ENCODE results near the gene DNAH17. TPM values are rescaled to one million over a fixed set of nuclear protein-coding genes. Genes with fewer than 3 reads are reported as not detected.

DNAH17 gene
- total RNA-seq, 1 experiment from 2014 or later = 0.13 TPM

DNA sequence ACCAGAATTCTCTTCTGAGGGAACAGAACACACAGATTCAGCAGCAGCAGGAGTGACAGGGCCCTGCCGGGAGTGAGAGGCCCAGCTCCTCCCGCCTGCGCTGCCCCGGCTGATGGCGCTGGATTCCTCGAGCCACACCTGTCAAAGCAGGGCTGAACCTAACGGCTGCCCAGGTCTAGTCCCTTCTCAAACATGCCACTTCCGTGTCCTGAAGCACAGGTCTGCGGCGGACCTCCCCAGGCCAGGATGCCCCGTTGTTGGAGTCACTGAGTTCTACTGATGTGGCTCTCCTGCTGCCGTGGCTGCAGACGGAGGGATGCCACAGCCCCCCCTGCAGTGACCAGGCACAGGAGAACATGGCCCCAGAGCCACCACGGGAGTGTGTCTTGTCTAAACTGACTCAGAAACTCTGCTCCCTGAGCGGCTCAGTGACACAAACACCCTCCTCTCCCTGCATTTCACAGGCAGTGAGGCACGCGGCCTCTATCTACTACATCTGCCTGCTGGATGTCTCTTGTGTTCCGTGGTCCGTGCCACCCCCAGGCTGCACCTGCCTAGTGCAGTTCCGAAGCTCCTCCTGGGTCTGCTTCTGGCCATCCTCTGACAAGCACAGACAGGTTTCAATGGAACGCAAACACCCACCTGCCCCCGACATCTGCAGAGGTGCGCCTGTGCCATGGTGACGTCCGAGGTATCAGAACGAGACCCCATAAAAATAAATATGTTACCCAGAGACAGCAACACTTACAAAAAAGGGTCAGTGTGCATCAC, 44.7 kb upstream of the DNAH17 start:
- Histone ChIP-seq H3K14ac (ENCODE audit: insufficient read depth, low read length) (no peak overlapping the region), H4K8ac (replicated peaks; ENCODE audit: insufficient read length, low read depth, low read length) (no peak overlapping the region), H3K23me2 (ENCODE audit: insufficient read length, low read depth, low read length, poor library complexity, severe bottlenecking) (no peaks in the 10 kb centered on the region), H2AFZ (ENCODE audit: low read length) (no peak overlapping the region), H3K23ac (ENCODE audit: insufficient read length, low read depth, low read length) (no peak overlapping the region), H2BK20ac (ENCODE audit: low read depth, low read length, poor library complexity, severe bottlenecking) (no peak overlapping the region), H3T11ph (ENCODE audit: low read length) (no peak overlapping the region), H3K9me3 (ENCODE audit: control insufficient read depth, low read depth, low read length) (no peaks in the 10 kb centered on the region), H3K4me2 (ENCODE audit: insufficient read depth, insufficient read length, low read length) (no peak overlapping the region), H4K5ac (ENCODE audit: insufficient read length, low read depth, low read length) (no peak overlapping the region), H2BK120ac (ENCODE audit: low read depth, low read length, poor library complexity, severe bottlenecking) (no peak overlapping the region), H3K79me2 (ENCODE audit: insufficient read depth, low read length) (no peaks in the 10 kb centered on the region), H2AK5ac (ENCODE audit: insufficient read length, low read length) (no peak overlapping the region), H2BK5ac (ENCODE audit: insufficient read length, low read length) (no peak overlapping the region), H2BK15ac (ENCODE audit: low read depth, low read length) (no peak overlapping the region), H3K4me1 (ENCODE audit: insufficient read depth, low read length) (no peaks in the 10 kb centered on the region), H3K27ac (ENCODE audit: insufficient read length, low read depth, low read length) (no peak overlapping the region), H4K91ac (ENCODE audit: insufficient read length, low read depth, low read length) (no peak overlapping the region), H3K79me1 (ENCODE audit: insufficient read depth, low read depth, low read length, poor library complexity, severe bottlenecking) (no peaks in the 10 kb centered on the region), H3K18ac (ENCODE audit: insufficient read length, low read depth, low read length) (no peak overlapping the region), H2BK12ac (ENCODE audit: insufficient read length, low read depth, low read length) (no peak overlapping the region), H3K27me3 (ENCODE audit: insufficient read depth, low read length) (no peaks in the 10 kb centered on the region), H3K9ac (ENCODE audit: extremely low read depth, insufficient read length, low read length) (no peak overlapping the region), H3K4ac (ENCODE audit: low read depth, low read length) (no peak overlapping the region), H3K56ac (ENCODE audit: insufficient read length, low read depth, low read length) (no peak overlapping the region), H4K20me1 (ENCODE audit: control insufficient read depth, insufficient read depth, insufficient read length) (no peaks in the 10 kb centered on the region)
- Mint-ChIP-seq H3K36me3 (ENCODE audit: insufficient read depth in 1 of 3, low read depth in 3 of 3) (0 out of 7 replicates have a peak, but pooled peaks cover 0 to 5% (median 0%) of the 10 kb centered on the region in 3 experiments), H3K9me3 (peaks cover 6 to 11% of the 10 kb centered on the region in 2 experiments; a peak in 4 of 5 replicates), H3K4me3 (no peak overlapping the region), H3K27ac (no peak overlapping the region), H3K4me1 (peaks cover 3% of the 10 kb centered on the region in 2 experiments; a peak in 3 of 4 replicates), H3K27me3 (ENCODE audit: low read depth) (no peaks in the 10 kb centered on the region)
- WGBS (ENCODE audit: extremely low coverage, insufficient read length, low lambda C conversion rate) = no CpG with 5 or more reads among the region's 26 CpGs
- DNase-seq = no peak
- TF ChIP-seq, protein P1, sequence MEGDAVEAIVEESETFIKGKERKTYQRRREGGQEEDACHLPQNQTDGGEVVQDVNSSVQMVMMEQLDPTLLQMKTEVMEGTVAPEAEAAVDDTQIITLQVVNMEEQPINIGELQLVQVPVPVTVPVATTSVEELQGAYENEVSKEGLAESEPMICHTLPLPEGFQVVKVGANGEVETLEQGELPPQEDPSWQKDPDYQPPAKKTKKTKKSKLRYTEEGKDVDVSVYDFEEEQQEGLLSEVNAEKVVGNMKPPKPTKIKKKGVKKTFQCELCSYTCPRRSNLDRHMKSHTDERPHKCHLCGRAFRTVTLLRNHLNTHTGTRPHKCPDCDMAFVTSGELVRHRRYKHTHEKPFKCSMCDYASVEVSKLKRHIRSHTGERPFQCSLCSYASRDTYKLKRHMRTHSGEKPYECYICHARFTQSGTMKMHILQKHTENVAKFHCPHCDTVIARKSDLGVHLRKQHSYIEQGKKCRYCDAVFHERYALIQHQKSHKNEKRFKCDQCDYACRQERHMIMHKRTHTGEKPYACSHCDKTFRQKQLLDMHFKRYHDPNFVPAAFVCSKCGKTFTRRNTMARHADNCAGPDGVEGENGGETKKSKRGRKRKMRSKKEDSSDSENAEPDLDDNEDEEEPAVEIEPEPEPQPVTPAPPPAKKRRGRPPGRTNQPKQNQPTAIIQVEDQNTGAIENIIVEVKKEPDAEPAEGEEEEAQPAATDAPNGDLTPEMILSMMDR (conservative IDR thresholded peaks at IDR 0.05) = no peak

Data from H9 (cell line).